ENCODE measurements around the gene STYX. TPM values are rescaled to one million over a fixed set of nuclear protein-coding genes. Genes with fewer than 3 reads are reported as not detected.

The STYX gene
- total RNA-seq, result 10 to 100 TPM in 4 of 6 donors, 1 to 10 TPM in 2; 3.0 to 16.5 (median 10.4) TPM

- WGBS, 2 donors, result 0% methylated on average over 43 to 46 of the region's 72 CpGs
- H3K27me3 ChIP-seq, result no peaks in the 10 kb centered on the region
- peak within 1 kb of the TSS; percentile 80 to 96 (median 87) for H3K27ac ChIP-seq
- H3K4me1 ChIP-seq, result peaks cover 7 to 20% (median 10%) of the 10 kb centered on the region in 4 donors
- TF ChIP-seq POLR2A (IDR thresholded peaks at IDR 0.05) (peak in 3 of 4 donors; percentile 64 to 96 (median 91)), EP300 (IDR thresholded peaks at IDR 0.05) (peak in 1 of 4 donors; percentile 49), POLR2AphosphoS5 (IDR thresholded peaks at IDR 0.05) (peak; percentile 53 to 92), CTCF (IDR thresholded peaks at IDR 0.05) (peak in 5 of 6 experiments; percentile 38 to 63 (median 60))
- H3K36me3 ChIP-seq, result peaks cover 8 to 38% (median 13%) of the 10 kb centered on the region in 4 donors
- H3K4me3 ChIP-seq, result peak within 1 kb of the TSS; percentile 65 to 100 (median 90)
- H3K9me3 ChIP-seq, result no peaks in the 10 kb centered on the region
- DNase-seq (peak; percentile 99 to 100), ATAC-seq (ENCODE audit: low FRiP score in 2 of 2) (peak; percentile 100)
Measured at GRCh38 chr14:52729925-52730708, at the start of gene STYX. TSS of gene STYX (plus strand) at chr14:52730166. CDS start at chr14:52730475, 309 bp downstream.

- no peak overlapping the region for H3K27ac ChIP-seq
- H3K9me3 ChIP-seq, result no peaks in the 10 kb centered on the region
- ATAC-seq (ENCODE audit: low FRiP score in 2 of 2) (no peak), DNase-seq (no peak)
- H3K4me3 ChIP-seq, result no peak overlapping the region
- H3K27me3 ChIP-seq, result no peaks in the 10 kb centered on the region
- WGBS, 2 donors, result 70 to 81% methylated on average over 2 of the region's 2 CpGs
- TF ChIP-seq POLR2A (IDR thresholded peaks at IDR 0.05) (no peak), POLR2AphosphoS5 (IDR thresholded peaks at IDR 0.05) (no peak), EP300 (IDR thresholded peaks at IDR 0.05) (no peak), CTCF (IDR thresholded peaks at IDR 0.05) (no peak)
- peaks cover 0 to 17% (median 0%) of the 10 kb centered on the region in 4 donors for H3K4me1 ChIP-seq
- peaks cover 0 to 17% (median 4%) of the 10 kb centered on the region in 4 donors for H3K36me3 ChIP-seq
Measured at GRCh38 chr14:52683985-52684520, 45.9 kb upstream of the STYX start.

- H3K4me1 ChIP-seq, result peaks cover 0 to 20% (median 0%) of the 10 kb centered on the region in 4 donors
- H3K27ac ChIP-seq, result no peak overlapping the region
- DNase-seq (no peak), ATAC-seq (ENCODE audit: low FRiP score in 2 of 2) (no peak)
- H3K36me3 ChIP-seq, result peaks cover 0 to 12% (median 2%) of the 10 kb centered on the region in 4 donors
- WGBS, 2 donors, result 100% methylated on average over 1 of the region's 1 CpG
- TF ChIP-seq POLR2A (IDR thresholded peaks at IDR 0.05) (no peak), POLR2AphosphoS5 (IDR thresholded peaks at IDR 0.05) (no peak), EP300 (IDR thresholded peaks at IDR 0.05) (no peak)
- H3K9me3 ChIP-seq, result no peaks in the 10 kb centered on the region
- no peaks in the 10 kb centered on the region for H3K27me3 ChIP-seq
- no peak overlapping the region for H3K4me3 ChIP-seq
Measured at GRCh38 chr14:52686176-52686575, 43.8 kb upstream of the STYX start.

GRCh38 chr14:52690983-52691760, 38.8 kb upstream of the STYX start:
- TF ChIP-seq EP300 (IDR thresholded peaks at IDR 0.05) (no peak), POLR2A (IDR thresholded peaks at IDR 0.05) (no peak), POLR2AphosphoS5 (IDR thresholded peaks at IDR 0.05) (no peak), CTCF (IDR thresholded peaks at IDR 0.05) (no peak)
- no peaks in the 10 kb centered on the region for H3K27me3 ChIP-seq
- ATAC-seq (ENCODE audit: low FRiP score in 2 of 2) (no peak), DNase-seq (no peak)
- no peaks in the 10 kb centered on the region for H3K9me3 ChIP-seq
- H3K4me3 ChIP-seq, result no peak overlapping the region
- peaks cover 12 to 43% (median 31%) of the 10 kb centered on the region in 4 donors for H3K4me1 ChIP-seq
- H3K27ac ChIP-seq, result no peak overlapping the region
- H3K36me3 ChIP-seq, result no peaks in the 10 kb centered on the region
- 78 to 81% methylated on average over 7 of the region's 7 CpGs for WGBS, 2 donors

Measured in upper lobe of left lung (tissue), 6 donors.